Measurements from ENCODE around the gene PSMD12.
"Not testable (repeated sequence)": the region's sequence is repeated elsewhere in the genome, so short reads cannot be mapped to it uniquely, and the experiment has no call there.

PSMD12 gene

GRCh38 chr17:67388536-67388935 is 22.2 kb upstream of the PSMD12 start:
- in situ Hi-C loops (cut with MboI; ENCODE audit: low sequenced_read_pairs): not testable (repeated sequence)

- in situ Hi-C loops (cut with MboI; ENCODE audit: low sequenced_read_pairs): no loop called here
Measured at GRCh38 chr17:67386965-67387551, 20.7 kb upstream of the PSMD12 start.

GRCh38 chr17:67385122-67385988 is 19.0 kb upstream of the PSMD12 start:
- in situ Hi-C loops (cut with MboI; ENCODE audit: low sequenced_read_pairs): no loop called here

GRCh38 chr17:67381929-67382257 is 15.5 kb upstream of the PSMD12 start:
- in situ Hi-C loops (cut with MboI; ENCODE audit: low sequenced_read_pairs): no loop called here

GRCh38 chr17:67379251-67379630 is 12.9 kb upstream of the PSMD12 start:
- in situ Hi-C loops (cut with MboI; ENCODE audit: low sequenced_read_pairs): no loop called here

- in situ Hi-C loops (cut with MboI; ENCODE audit: low sequenced_read_pairs): no loop called here
Measured at GRCh38 chr17:67378454-67379250, 12.3 kb upstream of the PSMD12 start.

GRCh38 chr17:67377488-67378453 is 11.4 kb upstream of the PSMD12 start:
- in situ Hi-C loops (cut with MboI; ENCODE audit: low sequenced_read_pairs): no loop called here

- in situ Hi-C loops (cut with MboI; ENCODE audit: low sequenced_read_pairs): no loop called here
Measured at GRCh38 chr17:67376737-67377487, 10.5 kb upstream of the PSMD12 start, which contains the start of gene PITPNC1. PITPNC1 (plus strand) TSS chr17:67377281.

- in situ Hi-C loops (cut with MboI; ENCODE audit: low sequenced_read_pairs): no loop called here
Measured at GRCh38 chr17:67376415-67376736, 10.0 kb upstream of the PSMD12 start.

GRCh38 chr17:67375716-67376115 is 9.3 kb upstream of the PSMD12 start:
- in situ Hi-C loops (cut with MboI; ENCODE audit: low sequenced_read_pairs): no loop called here

GRCh38 chr17:67375054-67375427 is 8.7 kb upstream of the PSMD12 start:
- in situ Hi-C loops (cut with MboI; ENCODE audit: low sequenced_read_pairs): no loop called here

- in situ Hi-C loops (cut with MboI; ENCODE audit: low sequenced_read_pairs): loop anchor here (25.0 kb wide), 1 partner anchor 313 kb away; no protein-coding TSS in a partner anchor
Measured at GRCh38 chr17:67374329-67375053, 8.1 kb upstream of the PSMD12 start.

- in situ Hi-C loops (cut with MboI; ENCODE audit: low sequenced_read_pairs): loop anchor here (25.0 kb wide), 1 partner anchor 315 kb away; no protein-coding TSS in a partner anchor
Measured at GRCh38 chr17:67372751-67373150, 6.4 kb upstream of the PSMD12 start.

GRCh38 chr17:67369676-67370075 is 3.3 kb upstream of the PSMD12 start:
- in situ Hi-C loops (cut with MboI; ENCODE audit: low sequenced_read_pairs): loop anchor here (25.0 kb wide), 1 partner anchor 318 kb away; no protein-coding TSS in a partner anchor

- in situ Hi-C loops (cut with MboI; ENCODE audit: low sequenced_read_pairs): loop anchor here (25.0 kb wide), 1 partner anchor 322 kb away; no protein-coding TSS in a partner anchor
Measured at GRCh38 chr17:67365738-67366192, 612 bp downstream of the PSMD12 start.

- in situ Hi-C loops (cut with MboI; ENCODE audit: low sequenced_read_pairs): loop anchor here (25.0 kb wide), 1 partner anchor 322 kb away; no protein-coding TSS in a partner anchor
Measured at GRCh38 chr17:67364847-67365737, 1.3 kb downstream of the PSMD12 start.

- in situ Hi-C loops (cut with MboI; ENCODE audit: low sequenced_read_pairs): loop anchor here (25.0 kb wide), 1 partner anchor 325 kb away; no protein-coding TSS in a partner anchor
Measured at GRCh38 chr17:67362173-67362572, 4.2 kb downstream of the PSMD12 start.

GRCh38 chr17:67360880-67361279 is 5.5 kb downstream of the PSMD12 start:
- in situ Hi-C loops (cut with MboI; ENCODE audit: low sequenced_read_pairs): loop anchor here (25.0 kb wide), 1 partner anchor 326 kb away; no protein-coding TSS in a partner anchor

Measured in HL-60/S4 treated with phorbol 12-myristate 13-acetate at 8.2 ng/mL for 4 days and 3 days (cell line).